Measurements from ENCODE around the gene RASSF9. TPM values are rescaled to one million over a fixed set of nuclear protein-coding genes. Genes with fewer than 3 reads are reported as not detected.

The RASSF9 gene
- total RNA-seq, 6 experiments from 2014 or later: 0.02 to 0.05 TPM; not detected in 4

DNA sequence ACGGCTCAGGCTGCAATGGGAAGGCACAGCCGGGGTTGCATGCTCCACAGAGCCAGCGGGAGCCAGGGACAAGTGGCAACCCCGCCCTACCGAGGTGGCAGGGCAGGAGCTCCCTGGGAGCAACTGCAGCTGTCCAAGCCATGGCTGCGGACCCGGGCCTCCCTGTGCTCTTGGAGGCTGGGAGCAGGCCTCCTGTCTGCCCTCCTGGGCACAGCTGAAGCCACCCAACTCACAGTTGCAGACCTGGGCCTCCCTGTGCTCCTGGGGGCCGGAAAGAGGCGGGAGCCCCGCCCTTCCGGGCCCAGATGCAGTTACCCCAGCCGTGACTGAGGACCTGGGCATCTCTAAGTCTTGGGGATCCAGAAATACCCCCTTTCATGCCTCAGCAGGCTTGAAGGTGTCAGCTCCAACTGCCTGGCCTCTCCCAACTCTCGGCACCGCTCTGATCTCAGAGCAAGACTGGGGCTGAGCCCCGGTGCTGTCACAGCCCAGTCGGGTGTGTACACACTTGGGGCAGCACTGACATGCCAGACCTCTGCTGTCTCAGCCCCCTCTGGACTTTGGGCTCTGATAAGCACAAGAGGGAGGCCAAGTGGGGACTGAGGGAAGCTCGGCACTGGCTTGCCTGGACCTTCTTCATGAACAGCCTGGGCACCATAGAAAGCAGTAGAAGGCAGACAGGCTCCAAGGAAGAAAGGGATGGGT lies 7.5 kb upstream of the RASSF9 start:
- H3K27me3 Mint-ChIP-seq (ENCODE audit: insufficient read depth): peaks cover 5% of the 10 kb centered on the region; the same call in 1 of the 2 replicates
- no peak overlapping the region for H3K27ac Mint-ChIP-seq
- TF ChIP-seq, protein P1, sequence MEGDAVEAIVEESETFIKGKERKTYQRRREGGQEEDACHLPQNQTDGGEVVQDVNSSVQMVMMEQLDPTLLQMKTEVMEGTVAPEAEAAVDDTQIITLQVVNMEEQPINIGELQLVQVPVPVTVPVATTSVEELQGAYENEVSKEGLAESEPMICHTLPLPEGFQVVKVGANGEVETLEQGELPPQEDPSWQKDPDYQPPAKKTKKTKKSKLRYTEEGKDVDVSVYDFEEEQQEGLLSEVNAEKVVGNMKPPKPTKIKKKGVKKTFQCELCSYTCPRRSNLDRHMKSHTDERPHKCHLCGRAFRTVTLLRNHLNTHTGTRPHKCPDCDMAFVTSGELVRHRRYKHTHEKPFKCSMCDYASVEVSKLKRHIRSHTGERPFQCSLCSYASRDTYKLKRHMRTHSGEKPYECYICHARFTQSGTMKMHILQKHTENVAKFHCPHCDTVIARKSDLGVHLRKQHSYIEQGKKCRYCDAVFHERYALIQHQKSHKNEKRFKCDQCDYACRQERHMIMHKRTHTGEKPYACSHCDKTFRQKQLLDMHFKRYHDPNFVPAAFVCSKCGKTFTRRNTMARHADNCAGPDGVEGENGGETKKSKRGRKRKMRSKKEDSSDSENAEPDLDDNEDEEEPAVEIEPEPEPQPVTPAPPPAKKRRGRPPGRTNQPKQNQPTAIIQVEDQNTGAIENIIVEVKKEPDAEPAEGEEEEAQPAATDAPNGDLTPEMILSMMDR (IDR thresholded peaks at IDR 0.05): no peak
- H3K9me3 Mint-ChIP-seq: no peaks in the 10 kb centered on the region; the same call in 1 of the 2 replicates
- H3K4me1 Mint-ChIP-seq (ENCODE audit: low read depth): no peaks in the 10 kb centered on the region
- H3K36me3 Mint-ChIP-seq (ENCODE audit: low read depth): no peaks in the 10 kb centered on the region
- no peak for DNase-seq
- H3K4me3 Mint-ChIP-seq: no peak overlapping the region

DNA sequence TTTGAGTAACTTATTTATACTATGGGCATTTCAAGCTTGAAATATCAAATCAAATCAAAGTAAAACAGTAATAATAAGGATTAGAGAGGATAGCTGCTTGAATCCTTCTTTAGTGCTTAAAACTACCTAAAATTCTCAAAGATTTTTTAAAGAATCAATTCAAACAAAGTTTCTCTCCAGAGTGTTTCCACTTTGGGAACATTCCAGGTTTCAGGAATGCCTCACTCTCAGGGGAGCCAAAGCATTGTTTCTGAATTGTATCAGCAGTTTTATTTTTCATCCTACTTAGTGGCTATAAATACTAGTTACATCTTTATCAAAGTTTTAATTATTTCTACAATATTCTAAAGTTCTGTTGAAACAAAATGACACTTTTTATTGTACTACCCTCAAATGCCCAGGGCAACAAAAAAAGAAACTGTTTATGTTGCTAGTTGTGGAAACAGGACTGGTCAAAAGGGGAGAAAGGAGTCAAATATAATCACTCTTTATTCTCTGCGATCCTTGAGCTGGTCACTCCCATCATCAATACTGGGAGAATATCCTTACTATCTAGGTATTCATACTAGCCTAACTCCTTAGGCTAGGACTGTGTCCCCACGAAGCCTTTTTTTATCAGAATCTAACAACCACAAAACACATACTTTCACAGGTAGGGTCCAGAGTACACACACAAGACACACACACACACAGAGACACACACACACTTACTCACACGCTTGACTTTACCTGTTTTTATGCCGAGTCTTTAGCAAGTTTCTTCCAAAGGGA lies 598 bp downstream of the RASSF9 start:
- TF ChIP-seq, protein P1 (IDR thresholded peaks at IDR 0.05): no peak
- DNase-seq: no peak
- Mint-ChIP-seq H3K9me3 (no peaks in the 10 kb centered on the region; the same call in 1 of the 2 replicates), H3K27ac (no peak overlapping the region), H3K4me3 (peak overlapping the region; percentile 59; the same call in 1 of the 2 replicates), H3K4me1 (ENCODE audit: low read depth) (no peaks in the 10 kb centered on the region; the same call in 1 of the 2 replicates), H3K27me3 (ENCODE audit: insufficient read depth) (no peaks in the 10 kb centered on the region; the same call in 1 of the 2 replicates), H3K36me3 (ENCODE audit: low read depth) (no peaks in the 10 kb centered on the region)

DNA sequence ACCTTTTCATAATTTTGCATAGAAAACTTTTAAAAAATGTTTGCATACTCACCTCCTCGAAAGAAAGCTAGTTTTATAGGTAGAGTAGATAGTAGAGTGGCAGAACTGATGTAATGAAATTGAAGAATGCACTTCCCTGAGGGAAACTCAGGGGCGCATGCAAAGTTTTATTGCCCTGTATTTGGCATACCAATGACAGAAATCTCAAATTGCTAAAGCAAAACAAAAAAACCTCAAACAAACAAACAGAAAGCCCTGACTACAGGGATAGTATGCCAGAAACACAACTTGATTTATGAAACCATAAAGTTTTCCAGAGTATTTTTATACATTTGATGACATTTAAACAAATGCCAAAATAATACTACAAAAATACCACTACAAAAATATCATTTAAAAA lies 1.8 kb downstream of the RASSF9 start:
- TF ChIP-seq, protein P1 (IDR thresholded peaks at IDR 0.05): no peak
- Mint-ChIP-seq H3K4me3 (no peak overlapping the region), H3K9me3 (no peaks in the 10 kb centered on the region; the same call in 1 of the 2 replicates), H3K36me3 (ENCODE audit: low read depth) (no peaks in the 10 kb centered on the region), H3K27ac (no peak overlapping the region), H3K4me1 (ENCODE audit: low read depth) (peaks cover 6% of the 10 kb centered on the region; the same call in 1 of the 2 replicates), H3K27me3 (ENCODE audit: insufficient read depth) (no peaks in the 10 kb centered on the region)
- DNase-seq: no peak

DNA sequence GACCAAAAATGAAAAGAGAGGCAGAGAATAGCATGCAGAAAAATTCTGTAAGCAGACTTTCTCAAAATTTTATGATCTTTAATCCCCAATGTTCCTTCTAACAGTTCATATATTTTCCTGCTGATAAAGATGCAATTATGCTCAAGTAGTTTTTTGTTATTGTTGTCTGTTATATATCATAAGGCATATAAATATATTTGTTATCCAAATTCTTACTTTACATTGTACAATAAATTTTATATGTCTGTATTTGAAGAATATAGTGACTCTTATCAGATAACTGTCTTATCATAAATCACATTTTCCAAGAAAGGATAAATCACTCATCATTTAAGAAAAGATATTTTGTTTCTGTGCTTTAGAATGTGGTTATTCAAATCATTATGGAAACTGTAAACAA lies 2.6 kb downstream of the RASSF9 start:
- H3K27me3 Mint-ChIP-seq (ENCODE audit: insufficient read depth): no peaks in the 10 kb centered on the region
- TF ChIP-seq, protein P1 (IDR thresholded peaks at IDR 0.05): no peak
- no peak for DNase-seq
- H3K27ac Mint-ChIP-seq: no peak overlapping the region
- no peaks in the 10 kb centered on the region; the same call in 1 of the 2 replicates for H3K9me3 Mint-ChIP-seq
- peaks cover 7% of the 10 kb centered on the region; the same call in 1 of the 2 replicates for H3K4me1 Mint-ChIP-seq (ENCODE audit: low read depth)
- H3K4me3 Mint-ChIP-seq: no peak overlapping the region
- no peaks in the 10 kb centered on the region for H3K36me3 Mint-ChIP-seq (ENCODE audit: low read depth)

DNA sequence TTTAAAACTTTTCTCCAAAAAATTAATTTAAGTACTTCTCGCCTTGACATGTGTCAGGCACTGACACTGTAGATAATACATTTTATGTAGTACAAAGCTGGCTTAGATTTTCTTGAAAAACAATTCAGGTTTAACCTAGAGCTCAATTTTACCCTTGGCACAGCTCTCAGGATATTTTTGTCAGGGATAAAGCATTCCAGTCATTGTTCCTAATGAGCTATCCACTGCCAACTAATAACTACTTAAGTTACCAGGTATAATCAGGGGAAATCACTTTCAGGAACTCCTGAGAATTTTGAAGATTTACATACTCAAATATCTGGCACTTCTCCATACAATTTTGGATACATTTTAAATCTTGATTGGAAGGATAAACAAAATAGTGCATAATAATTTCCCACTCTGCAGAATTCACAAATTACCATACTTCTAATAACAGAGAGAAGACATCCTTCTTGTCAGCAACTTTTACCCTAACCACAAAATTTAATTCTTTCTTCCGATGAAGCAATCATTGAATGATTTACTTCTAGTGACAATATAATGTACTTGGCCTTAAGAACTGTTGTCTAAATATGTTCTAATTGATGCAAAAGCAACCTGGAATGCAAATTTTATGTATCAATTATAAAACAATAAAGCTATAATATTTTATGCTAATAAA lies 4.8 kb downstream of the RASSF9 start:
- Mint-ChIP-seq H3K4me3 (no peak overlapping the region), H3K4me1 (ENCODE audit: low read depth) (peaks cover 7% of the 10 kb centered on the region; the same call in 1 of the 2 replicates), H3K27me3 (ENCODE audit: insufficient read depth) (no peaks in the 10 kb centered on the region), H3K36me3 (ENCODE audit: low read depth) (no peaks in the 10 kb centered on the region), H3K9me3 (peaks cover 8% of the 10 kb centered on the region; the same call in 1 of the 2 replicates), H3K27ac (no peak overlapping the region)
- TF ChIP-seq, protein P1 (IDR thresholded peaks at IDR 0.05): no peak
- no peak for DNase-seq

Data from HFFc6 (cell line).